Measurements from ENCODE around the gene RPGRIP1L. TPM values are rescaled to one million over a fixed set of nuclear protein-coding genes. Genes with fewer than 3 reads are reported as not detected.

The RPGRIP1L gene
- polyA plus RNA-seq, 2 of the 4 experiments (the other 2 are of a cell fraction): 13.0 to 19.6 TPM

- DNase-seq (ENCODE audit: low read depth in 1 of 2, low spot score in 1 of 2) (no peak), ATAC-seq (no peak), FAIRE-seq (no peak)
- POLR2A ChIA-PET: no interaction called here
- CTCF ChIA-PET: no interaction called here
- WGBS (ENCODE audit: missing lambda C conversion rate): 92% methylated on average over 2 of the region's 2 CpGs
- Histone ChIP-seq H3K9me3 (no peaks in the 10 kb centered on the region), H3K4me1 (peaks cover 20% of the 10 kb centered on the region), H3K4me3 (no peak overlapping the region), H3K27ac (no peak overlapping the region), H3K4me2 (peak overlapping the region; percentile 11; the same call in 1 of the 3 replicates)
- TF ChIP-seq NR3C1 (IDR thresholded peaks at IDR 0.05) (no peak), EHMT2 (IDR thresholded peaks at IDR 0.05; ENCODE audit: low read depth) (no peak), ELK1 (IDR thresholded peaks at IDR 0.05; ENCODE audit: low read depth, low read length) (no peak)
These were observed 4.8 kb upstream of the RPGRIP1L start for GRCh38 chr16:53708490-53708889.

GRCh38 chr16:53707671-53708070 lies 4.0 kb upstream of the RPGRIP1L start:
- Histone ChIP-seq H3K4me2 (no peak overlapping the region), H3K4me3 (no peak overlapping the region), H3K4me1 (peaks cover 17% of the 10 kb centered on the region), H3K27ac (no peak overlapping the region), H3K9me3 (no peaks in the 10 kb centered on the region)
- CTCF ChIA-PET: no interaction called here
- ATAC-seq (no peak), DNase-seq (ENCODE audit: low read depth in 1 of 2, low spot score in 1 of 2) (no peak), FAIRE-seq (no peak)
- 87% methylated on average over 3 of the region's 3 CpGs for WGBS (ENCODE audit: missing lambda C conversion rate)
- TF ChIP-seq EHMT2 (IDR thresholded peaks at IDR 0.05; ENCODE audit: low read depth): no peak
- TF ChIP-seq HOXA7 (CRISPR knock-in tag; IDR thresholded peaks at IDR 0.05): no peak
- no peak for TF ChIP-seq RNF2 (IDR thresholded peaks at IDR 0.05; ENCODE audit: borderline replicate concordance, low read depth)
- TF ChIP-seq NR3C1 (IDR thresholded peaks at IDR 0.05): no peak
- no peak for TF ChIP-seq RFX5 (IDR thresholded peaks at IDR 0.05)
- no peak for TF ChIP-seq MYC (IDR thresholded peaks at IDR 0.05; ENCODE audit: borderline replicate concordance, low read length)
- TF ChIP-seq RAD21 (conservative IDR thresholded peaks at IDR 0.05 in 1 of 2, IDR thresholded peaks at IDR 0.05 in 1 of 2): no peak
- TF ChIP-seq HDAC2 (IDR thresholded peaks at IDR 0.05): no peak
- TF ChIP-seq REST (IDR thresholded peaks at IDR 0.05): no peak
- no peak for TF ChIP-seq JUN (IDR thresholded peaks at IDR 0.05)
- no peak for TF ChIP-seq MAZ (IDR thresholded peaks at IDR 0.05; ENCODE audit: borderline replicate concordance, low read depth, low read length)
- no peak for TF ChIP-seq CHD4 (IDR thresholded peaks at IDR 0.05; ENCODE audit: borderline replicate concordance)
- no peak for TF ChIP-seq ZFP36 (IDR thresholded peaks at IDR 0.05; ENCODE audit: borderline replicate concordance, partially characterized antibody)
- TF ChIP-seq POLR2AphosphoS2 (conservative IDR thresholded peaks at IDR 0.05; ENCODE audit: low read length): no peak
- no peak for TF ChIP-seq BHLHE40 (IDR thresholded peaks at IDR 0.05; ENCODE audit: low read depth, low read length)
- no peak for TF ChIP-seq ATOH8 (CRISPR knock-in tag; IDR thresholded peaks at IDR 0.05; ENCODE audit: low read depth)
- no peak for TF ChIP-seq JUNB (IDR thresholded peaks at IDR 0.05)
- no peak for TF ChIP-seq TP53 (CRISPR knock-in tag; IDR thresholded peaks at IDR 0.05)
- TF ChIP-seq EP300 (IDR thresholded peaks at IDR 0.05): no peak
- POLR2A ChIA-PET: no interaction called here
